Neural cell (in vitro differentiated cells): ENCODE measurements around the gene SLC29A1.

ENCODE experiments used
- CTCF ChIP-seq: fragments of 450-650 bp; IDR thresholded peaks from 2 replicates; pipeline ENCODE4 v1.5.1; 2014; ENCODE audit warnings: antibody characterized with exemption, mild to moderate bottlenecking, moderate library complexity; ENCODE audit not compliant: poor library complexity, severe bottlenecking
- EP300 ChIP-seq: fragments of 450-650 bp; conservative IDR thresholded peaks from 2 replicates; pipeline ENCODE4 v1.6.1; 2014; ENCODE audit warnings: antibody characterized with exemption, mild to moderate bottlenecking, moderate library complexity; ENCODE audit not compliant: poor library complexity, severe bottlenecking
- EZH2 ChIP-seq: fragments of 200-600, 300-800 bp; shearing (Covaris generic), sonication (generic); IDR thresholded peaks from 2 replicates; pipeline ENCODE4 v1.6.1; 2014; ENCODE audit warnings: antibody characterized with exemption, low read length, borderline replicate concordance, mild to moderate bottlenecking; ENCODE audit not compliant: insufficient read depth, poor library complexity, severe bottlenecking
- TAF1 ChIP-seq: IDR thresholded peaks from 2 replicates; pipeline ENCODE4 v1.6.1; 2012; ENCODE audit warnings: low read depth

- TF ChIP-seq EP300: no peak
- TF ChIP-seq CTCF: no peak
- TF ChIP-seq EZH2: no peak
- no peak for TF ChIP-seq TAF1
Measured at GRCh38 chr6:44250718-44251123, 27.3 kb downstream of the SLC29A1 start.
